Stimulated activated CD4-positive, alpha-beta T cell treated with anti-CD3 and anti-CD28 coated beads, Interleukin-4, amount 100 ng/mL, for 24 hours (primary cell): ENCODE data around the gene L3MBTL3.

ENCODE experiments used
- DNase-seq: peaks from one replicate; pipeline ENCODE4 v3.0.0-alpha.2; 2020

L3MBTL3 gene

DNA sequence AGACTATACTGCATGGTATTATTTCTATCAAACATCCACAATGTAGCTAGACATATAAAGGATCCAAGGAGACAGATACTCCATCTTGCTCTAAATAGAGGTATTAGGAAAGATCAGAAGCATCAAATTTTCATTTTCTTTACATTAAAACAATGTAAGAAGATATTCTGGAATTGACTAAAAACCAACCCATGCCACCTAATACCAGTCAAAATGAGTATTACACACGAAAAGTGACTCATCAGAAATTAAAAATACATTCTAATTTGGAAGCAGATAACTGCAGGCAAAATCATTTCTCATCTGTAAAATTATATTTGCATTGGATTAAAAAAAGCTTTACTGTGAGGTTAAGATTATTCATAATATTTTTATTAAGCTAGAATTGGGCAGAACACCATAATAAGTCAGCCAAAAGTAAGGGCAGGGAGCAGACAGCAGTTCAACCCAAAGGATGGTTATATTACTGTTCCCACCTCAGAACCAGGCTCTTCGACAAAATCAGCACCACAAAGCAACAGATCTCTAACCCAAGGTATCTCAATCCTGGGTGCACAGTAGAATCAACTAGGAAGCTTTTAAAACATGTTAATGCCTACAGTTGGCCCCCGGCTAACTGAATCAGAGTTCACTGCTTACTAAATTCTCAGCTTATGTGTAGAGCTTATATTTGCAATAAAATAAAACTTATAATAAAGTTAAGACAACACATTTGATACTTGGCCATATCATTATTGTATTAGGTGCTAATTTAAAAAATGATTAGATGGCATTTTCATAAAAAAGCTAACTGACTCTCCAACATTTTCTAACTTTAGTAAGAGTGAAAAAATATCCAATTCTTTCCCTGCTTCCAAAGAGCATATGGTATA is 169.2 kb downstream of the L3MBTL3 start:
- no peak for DNase-seq

GRCh38 chr6:130188207-130188899 is 170.0 kb downstream of the L3MBTL3 start:
- DNase-seq: no peak

- DNase-seq: no peak
Observed at GRCh38 chr6:130189531-130190397, 171.4 kb downstream of the L3MBTL3 start.
